ENCODE data around the gene HOXB2. TPM values are rescaled to one million over a fixed set of nuclear protein-coding genes. Genes with fewer than 3 reads are reported as not detected.

The HOXB2 gene
- polyA plus RNA-seq, 3 donors = 1.6 to 3.8 (median 3.3) TPM

DNA sequence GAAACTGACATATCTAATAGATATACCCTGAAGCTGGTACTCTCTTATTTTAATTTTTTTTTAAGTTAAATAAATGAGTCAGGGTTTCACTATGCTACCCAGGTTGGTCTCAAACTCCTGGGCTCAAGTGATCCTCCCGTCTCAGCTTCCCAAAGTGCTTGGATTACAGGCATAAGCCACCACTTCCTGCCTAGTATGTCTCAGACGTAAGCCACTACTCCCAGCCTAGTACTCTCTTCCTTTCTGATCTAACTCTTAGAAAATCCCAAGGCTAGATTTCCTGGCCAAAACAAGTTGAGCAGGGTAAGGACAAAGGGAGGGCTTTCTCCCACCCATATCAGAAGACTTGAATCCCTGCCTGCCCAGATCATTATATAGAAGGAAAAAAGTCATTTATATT, 47.8 kb downstream of the HOXB2 start:
- no peak overlapping the region for H3K4me3 ChIP-seq (replicated peaks in 1 of 3; ENCODE audit: low read depth in 2 of 3, low read length in 3 of 3)
- no peak overlapping the region for H2AFZ ChIP-seq (ENCODE audit: insufficient read depth, low read depth, low read length, poor library complexity, severe bottlenecking)
- H3K9me3 Mint-ChIP-seq = peaks cover 0 to 2% (median 0%) of the 10 kb centered on the region in 7 donors
- intact Hi-C loops (cut with micrococcal nuclease) = no loop called here
- H3K27me3 Mint-ChIP-seq (ENCODE audit: low read depth in 3 of 3) = peaks cover 29 to 57% (median 39%) of the 10 kb centered on the region in 3 donors
- no peak overlapping the region for H3K4me3 Mint-ChIP-seq
- no peaks in the 10 kb centered on the region for H3K36me3 Mint-ChIP-seq
- H3K9me3 ChIP-seq (replicated peaks in 1 of 2; ENCODE audit: control insufficient read depth in 1 of 2, insufficient read depth in 1 of 2, low read length in 2 of 2) = no peaks in the 10 kb centered on the region
- H3K4me1 ChIP-seq (ENCODE audit: control insufficient read depth in 1 of 2, insufficient read depth in 2 of 2, low read length in 2 of 2) = peaks cover 9 to 10% of the 10 kb centered on the region in 2 donors
- TF ChIP-seq, protein P1, sequence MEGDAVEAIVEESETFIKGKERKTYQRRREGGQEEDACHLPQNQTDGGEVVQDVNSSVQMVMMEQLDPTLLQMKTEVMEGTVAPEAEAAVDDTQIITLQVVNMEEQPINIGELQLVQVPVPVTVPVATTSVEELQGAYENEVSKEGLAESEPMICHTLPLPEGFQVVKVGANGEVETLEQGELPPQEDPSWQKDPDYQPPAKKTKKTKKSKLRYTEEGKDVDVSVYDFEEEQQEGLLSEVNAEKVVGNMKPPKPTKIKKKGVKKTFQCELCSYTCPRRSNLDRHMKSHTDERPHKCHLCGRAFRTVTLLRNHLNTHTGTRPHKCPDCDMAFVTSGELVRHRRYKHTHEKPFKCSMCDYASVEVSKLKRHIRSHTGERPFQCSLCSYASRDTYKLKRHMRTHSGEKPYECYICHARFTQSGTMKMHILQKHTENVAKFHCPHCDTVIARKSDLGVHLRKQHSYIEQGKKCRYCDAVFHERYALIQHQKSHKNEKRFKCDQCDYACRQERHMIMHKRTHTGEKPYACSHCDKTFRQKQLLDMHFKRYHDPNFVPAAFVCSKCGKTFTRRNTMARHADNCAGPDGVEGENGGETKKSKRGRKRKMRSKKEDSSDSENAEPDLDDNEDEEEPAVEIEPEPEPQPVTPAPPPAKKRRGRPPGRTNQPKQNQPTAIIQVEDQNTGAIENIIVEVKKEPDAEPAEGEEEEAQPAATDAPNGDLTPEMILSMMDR (IDR thresholded peaks at IDR 0.05) = no peak
- H3K4me2 ChIP-seq (replicated peaks; ENCODE audit: extremely low read depth, low read length, poor library complexity, severe bottlenecking) = no peak overlapping the region
- H3K79me2 ChIP-seq (ENCODE audit: insufficient read depth, low read length) = no peaks in the 10 kb centered on the region
- H3K9ac ChIP-seq (ENCODE audit: insufficient read depth, low read length, poor library complexity, severe bottlenecking) = no peak overlapping the region
- H3K27me3 ChIP-seq (ENCODE audit: control insufficient read depth in 2 of 2, insufficient read depth in 2 of 2, low read length in 2 of 2) = peaks cover 14 to 37% of the 10 kb centered on the region in 2 donors
- peaks cover 7% of the 10 kb centered on the region for H3K4me1 Mint-ChIP-seq
- no peaks in the 10 kb centered on the region for H3K36me3 ChIP-seq (replicated peaks in 1 of 2; ENCODE audit: control insufficient read depth in 1 of 2, insufficient read depth in 2 of 2, low read length in 2 of 2)
- WGBS (ENCODE audit: insufficient coverage) = 33% methylated on average over 1 of the region's 2 CpGs
- DNase-seq = no peak
- no peak overlapping the region for H3K27ac ChIP-seq (ENCODE audit: low read depth in 1 of 2, low read length in 2 of 2)
- no peaks in the 10 kb centered on the region for H4K20me1 ChIP-seq (ENCODE audit: insufficient read depth, low read length)
- no peak overlapping the region for H3K27ac Mint-ChIP-seq

DNA sequence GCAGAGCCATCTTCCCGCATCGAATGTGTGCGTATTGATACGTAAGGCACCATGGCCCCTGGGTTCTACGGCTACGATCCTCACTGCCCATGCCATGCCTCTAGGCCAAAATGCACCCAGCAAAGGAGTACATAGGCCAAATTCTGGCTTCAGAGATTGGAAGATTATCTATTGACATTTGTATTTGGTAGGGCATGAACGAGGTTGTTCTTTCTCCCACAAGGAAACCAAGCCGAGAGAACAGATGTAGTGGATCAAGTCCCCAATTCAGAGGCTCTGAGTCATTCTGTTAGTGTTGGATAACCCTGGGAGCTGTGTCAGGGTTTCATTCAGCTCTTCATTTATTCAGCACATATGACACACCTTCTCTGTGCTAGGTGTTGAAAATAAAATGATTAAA, 50.6 kb downstream of the HOXB2 start:
- no peak overlapping the region for H3K4me2 ChIP-seq (replicated peaks; ENCODE audit: extremely low read depth, low read length, poor library complexity, severe bottlenecking)
- H2AFZ ChIP-seq (ENCODE audit: insufficient read depth, low read depth, low read length, poor library complexity, severe bottlenecking) = no peak overlapping the region
- WGBS (ENCODE audit: insufficient coverage) = 95% methylated on average over 4 of the region's 8 CpGs
- peaks cover 13% of the 10 kb centered on the region for H3K4me1 Mint-ChIP-seq
- peaks cover 9 to 10% of the 10 kb centered on the region in 2 donors for H3K4me1 ChIP-seq (ENCODE audit: control insufficient read depth in 1 of 2, insufficient read depth in 2 of 2, low read length in 2 of 2)
- DNase-seq = no peak
- H4K20me1 ChIP-seq (ENCODE audit: insufficient read depth, low read length) = no peaks in the 10 kb centered on the region
- H3K27ac Mint-ChIP-seq = peak overlapping the region in 1 of 7 donors; percentile 56
- H3K36me3 Mint-ChIP-seq = no peaks in the 10 kb centered on the region
- H3K27me3 ChIP-seq (ENCODE audit: control insufficient read depth in 2 of 2, insufficient read depth in 2 of 2, low read length in 2 of 2) = peaks cover 25 to 51% of the 10 kb centered on the region in 2 donors
- no peaks in the 10 kb centered on the region for H3K9me3 ChIP-seq (replicated peaks in 1 of 2; ENCODE audit: control insufficient read depth in 1 of 2, insufficient read depth in 1 of 2, low read length in 2 of 2)
- H3K9me3 Mint-ChIP-seq = peaks cover 0 to 2% (median 0%) of the 10 kb centered on the region in 7 donors
- H3K9ac ChIP-seq (ENCODE audit: insufficient read depth, low read length, poor library complexity, severe bottlenecking) = no peak overlapping the region
- peaks cover 50 to 76% (median 50%) of the 10 kb centered on the region in 3 donors for H3K27me3 Mint-ChIP-seq (ENCODE audit: low read depth in 3 of 3)
- H3K27ac ChIP-seq (ENCODE audit: low read depth in 1 of 2, low read length in 2 of 2) = no peak overlapping the region
- TF ChIP-seq, protein P1 (IDR thresholded peaks at IDR 0.05) = no peak
- intact Hi-C loops (cut with micrococcal nuclease) = loop anchor here in 1 of 2 donors (5.0 kb wide), 1 partner anchor 98 kb away; the partner anchor contains the start of genes HOXB3 and HOXB5
- H3K36me3 ChIP-seq (replicated peaks in 1 of 2; ENCODE audit: control insufficient read depth in 1 of 2, insufficient read depth in 2 of 2, low read length in 2 of 2) = no peaks in the 10 kb centered on the region
- H3K79me2 ChIP-seq (ENCODE audit: insufficient read depth, low read length) = no peaks in the 10 kb centered on the region
- H3K4me3 ChIP-seq (replicated peaks in 1 of 3; ENCODE audit: low read depth in 2 of 3, low read length in 3 of 3) = no peak overlapping the region
- H3K4me3 Mint-ChIP-seq = peak overlapping the region in 1 of 2 donors; percentile 36

Other genes with a start within 250 kb of the HOXB2 start
- gene SKAP1, start 114.9 kb downstream of the HOXB2 start, polyA plus RNA-seq = 1 to 10 TPM in 1 of 3 donors, under 1 TPM in 2; 0.13 to 1.0 (median 0.52) TPM
- not detected for gene HOXB1, start 14.1 kb downstream of the HOXB2 start, polyA plus RNA-seq
- under 1 TPM in 1 of 3 donors, not detected in 2; 0.16 TPM for gene HOXB4, start 33.2 kb upstream of the HOXB2 start, polyA plus RNA-seq
- under 1 TPM in 1 of 3 donors, not detected in 2; 0.56 TPM for gene HOXB3, start 45.1 kb upstream of the HOXB2 start, polyA plus RNA-seq
- gene HOXB5, start 48.7 kb upstream of the HOXB2 start, polyA plus RNA-seq = not detected
- gene HOXB6, start 59.9 kb upstream of the HOXB2 start, polyA plus RNA-seq = not detected
- not detected for gene HOXB7, start 65.9 kb upstream of the HOXB2 start, polyA plus RNA-seq
- not detected for gene HOXB8, start 70.2 kb upstream of the HOXB2 start, polyA plus RNA-seq
- gene HOXB9, start 81.2 kb upstream of the HOXB2 start, polyA plus RNA-seq = not detected
- gene PRAC1, start 177.4 kb upstream of the HOXB2 start, polyA plus RNA-seq = not detected
- not detected for gene PRAC2, start 178.1 kb upstream of the HOXB2 start, polyA plus RNA-seq
- gene HOXB13, start 183.6 kb upstream of the HOXB2 start, polyA plus RNA-seq = not detected

Measured in CD14-positive monocyte (primary cell).